ENCODE measurements around the gene EBPL. TPM values are rescaled to one million over a fixed set of nuclear protein-coding genes. Genes with fewer than 3 reads are reported as not detected.

The EBPL gene
- total RNA-seq, 4 donors from 2014 or later = 37.6 to 81.7 (median 45.0) TPM

DNA sequence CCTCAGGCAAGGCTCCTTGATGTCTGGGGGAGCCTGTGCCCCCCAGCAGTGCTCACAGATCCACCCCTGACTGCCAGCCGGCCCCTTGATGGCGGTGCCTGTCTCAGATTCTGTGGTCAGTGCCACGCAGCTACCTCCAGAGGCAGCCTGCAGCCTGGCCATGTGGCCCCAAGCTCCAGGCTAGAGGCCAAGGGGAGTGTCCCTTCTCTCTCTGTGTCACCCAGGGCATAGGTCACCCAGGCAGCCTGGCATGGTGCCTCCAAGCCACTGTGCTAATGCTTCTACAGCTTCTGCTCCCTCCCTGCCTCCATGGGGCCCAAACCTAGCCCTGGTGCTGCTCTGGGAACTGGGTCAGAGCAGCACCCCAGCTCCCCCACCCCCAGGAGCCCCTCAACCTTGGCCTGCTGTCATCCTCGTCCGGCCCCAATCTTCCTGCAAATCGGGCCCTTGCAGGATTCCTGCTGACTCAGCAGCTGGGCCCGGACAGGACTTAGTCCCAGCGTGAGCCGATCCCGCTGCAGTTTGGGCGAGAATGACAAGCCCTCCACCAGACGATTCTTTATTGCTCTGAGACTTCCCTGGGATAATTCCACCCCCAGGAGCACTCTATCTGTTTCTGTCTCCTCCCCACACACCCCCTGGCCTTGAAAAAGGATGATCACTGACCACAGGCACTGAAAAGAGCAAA lies 65.8 kb downstream of the EBPL start:
- H3K4me3 ChIP-seq = no peak overlapping the region
- H3K9me3 ChIP-seq = no peaks in the 10 kb centered on the region
- H3K27ac ChIP-seq = no peak overlapping the region
- H3K4me1 ChIP-seq = peaks cover 0 to 8% (median 0%) of the 10 kb centered on the region in 3 donors
- no peak for TF ChIP-seq EP300 (IDR thresholded peaks at IDR 0.05)
- no peak for TF ChIP-seq POLR2AphosphoS5 (IDR thresholded peaks at IDR 0.05)
- TF ChIP-seq CTCF (IDR thresholded peaks at IDR 0.05) = no peak
- TF ChIP-seq POLR2A (IDR thresholded peaks at IDR 0.05) = no peak
- H3K27me3 ChIP-seq = no peaks in the 10 kb centered on the region
- no peak for ATAC-seq
- no peaks in the 10 kb centered on the region for H3K36me3 ChIP-seq
- 60 to 69% methylated on average over 1 to 9 of the region's 12 CpGs for WGBS, 2 donors (ENCODE audit: low coverage in 1 of 2)

DNA sequence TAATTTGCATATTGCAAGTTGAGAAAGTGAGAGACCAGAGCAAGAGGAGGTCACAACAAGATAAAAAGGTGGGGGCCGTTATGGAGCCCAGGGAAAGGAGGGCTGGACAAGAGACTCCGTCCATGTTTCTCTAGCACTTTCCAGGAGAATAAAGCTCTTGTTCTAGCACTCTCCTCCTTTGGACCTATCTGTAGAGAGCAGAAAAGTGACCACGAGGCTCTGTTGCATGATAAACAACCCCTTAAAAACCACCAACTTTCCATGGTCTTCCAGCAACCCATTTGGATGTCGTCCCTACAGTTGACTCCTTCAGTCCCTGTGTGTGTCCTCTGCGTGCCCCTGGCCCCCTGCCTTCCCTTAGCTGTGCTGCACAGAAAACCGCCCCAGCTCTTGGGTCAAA lies 67.1 kb downstream of the EBPL start:
- no peak for TF ChIP-seq CTCF (IDR thresholded peaks at IDR 0.05)
- TF ChIP-seq POLR2A (IDR thresholded peaks at IDR 0.05) = no peak
- no peak for TF ChIP-seq POLR2AphosphoS5 (IDR thresholded peaks at IDR 0.05)
- WGBS, 2 donors (ENCODE audit: low coverage in 1 of 2) = 69 to 96% methylated on average over 2 of the region's 6 CpGs
- H3K4me1 ChIP-seq = peaks cover 0 to 8% (median 0%) of the 10 kb centered on the region in 3 donors
- no peak for ATAC-seq
- H3K4me3 ChIP-seq = no peak overlapping the region
- H3K27me3 ChIP-seq = no peaks in the 10 kb centered on the region
- no peaks in the 10 kb centered on the region for H3K36me3 ChIP-seq
- H3K9me3 ChIP-seq = no peaks in the 10 kb centered on the region
- no peak overlapping the region for H3K27ac ChIP-seq

GRCh38 chr13:49622174-49622946 lies 68.9 kb downstream of the EBPL start:
- Histone ChIP-seq H3K4me1 (no peaks in the 10 kb centered on the region), H3K4me3 (no peak overlapping the region), H3K27ac (no peak overlapping the region), H3K9me3 (no peaks in the 10 kb centered on the region), H3K27me3 (no peaks in the 10 kb centered on the region), H3K36me3 (no peaks in the 10 kb centered on the region)
- TF ChIP-seq POLR2A (IDR thresholded peaks at IDR 0.05) (no peak), EP300 (IDR thresholded peaks at IDR 0.05) (no peak), POLR2AphosphoS5 (IDR thresholded peaks at IDR 0.05) (no peak), CTCF (IDR thresholded peaks at IDR 0.05) (no peak)
- WGBS, 2 donors (ENCODE audit: low coverage in 1 of 2) = 32 to 53% methylated on average over 10 to 11 of the region's 11 CpGs
- no peak for ATAC-seq

- H3K4me1 ChIP-seq = peaks cover 0 to 8% (median 0%) of the 10 kb centered on the region in 3 donors
- TF ChIP-seq POLR2AphosphoS5 (IDR thresholded peaks at IDR 0.05) (no peak), EP300 (IDR thresholded peaks at IDR 0.05) (no peak), CTCF (IDR thresholded peaks at IDR 0.05) (no peak), POLR2A (IDR thresholded peaks at IDR 0.05) (no peak)
- no peak overlapping the region for H3K27ac ChIP-seq
- H3K36me3 ChIP-seq = no peaks in the 10 kb centered on the region
- no peaks in the 10 kb centered on the region for H3K27me3 ChIP-seq
- 47 to 69% methylated on average over 10 to 17 of the region's 22 CpGs for WGBS, 2 donors (ENCODE audit: low coverage in 1 of 2)
- peak overlapping the region in 1 of 2 donors; percentile 6 for H3K4me3 ChIP-seq
- H3K9me3 ChIP-seq = no peaks in the 10 kb centered on the region
- ATAC-seq = no peak
Measured at GRCh38 chr13:49620170-49620621, 71.1 kb downstream of the EBPL start.

All from gastroesophageal sphincter (tissue), 4 donors.